Epithelial cell of prostate (primary cell): ENCODE data around the gene IMPACT.

Experiments
- DNase-seq: peaks from one replicate; pipeline ENCODE4 v3.0.0-alpha.2; 2011; ENCODE audit warnings: low read depth, low spot score
- H3K27ac ChIP-seq: fragments of 450-650 bp; 2 replicates; pipeline ENCODE4 v1.5.1; 2017; ENCODE audit warnings: mild to moderate bottlenecking

IMPACT gene

GRCh38 chr18:24426398-24427294 is at the start of gene IMPACT:
Gene IMPACT, plus strand, starts transcription at chr18:24426670. Its CDS starts 87 bp downstream, at chr18:24426757.
- peak; percentile 5 for DNase-seq
- H3K27ac ChIP-seq = peak within 1 kb of the TSS; percentile 72

DNA sequence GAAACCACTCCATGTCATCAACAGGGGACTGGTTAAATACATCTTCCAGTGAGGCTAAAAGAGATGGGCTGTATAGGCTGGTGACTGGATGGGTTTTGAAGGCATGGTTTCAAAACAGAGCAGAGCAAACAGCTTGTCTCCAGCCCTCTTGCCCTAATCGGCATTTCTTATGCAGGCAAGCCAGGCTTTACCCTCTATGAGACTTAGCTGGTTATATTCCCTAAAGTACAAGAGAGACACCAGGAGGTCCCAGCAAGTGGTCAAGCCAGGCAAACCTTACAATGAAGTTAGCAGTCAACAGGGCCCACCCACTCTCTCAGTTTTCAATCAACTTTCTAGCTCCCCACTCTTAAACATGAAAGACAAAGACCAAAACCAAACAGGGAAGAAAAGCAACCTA is 47.9 kb upstream of the IMPACT start:
- DNase-seq = no peak

GRCh38 chr18:24380163-24380747 is 46.2 kb upstream of the IMPACT start:
- H3K27ac ChIP-seq = no peak overlapping the region

More for the DNA sequence above, 47.9 kb upstream of the IMPACT start:
- no peak overlapping the region for H3K27ac ChIP-seq

GRCh38 chr18:24381126-24381525 is 45.3 kb upstream of the IMPACT start:
- DNase-seq = no peak
- no peak overlapping the region for H3K27ac ChIP-seq

More at GRCh38 chr18:24380163-24380747, 46.2 kb upstream of the IMPACT start:
- DNase-seq = no peak

GRCh38 chr18:24386681-24387080 is 39.8 kb upstream of the IMPACT start:
- H3K27ac ChIP-seq = no peak overlapping the region
- no peak for DNase-seq

DNA sequence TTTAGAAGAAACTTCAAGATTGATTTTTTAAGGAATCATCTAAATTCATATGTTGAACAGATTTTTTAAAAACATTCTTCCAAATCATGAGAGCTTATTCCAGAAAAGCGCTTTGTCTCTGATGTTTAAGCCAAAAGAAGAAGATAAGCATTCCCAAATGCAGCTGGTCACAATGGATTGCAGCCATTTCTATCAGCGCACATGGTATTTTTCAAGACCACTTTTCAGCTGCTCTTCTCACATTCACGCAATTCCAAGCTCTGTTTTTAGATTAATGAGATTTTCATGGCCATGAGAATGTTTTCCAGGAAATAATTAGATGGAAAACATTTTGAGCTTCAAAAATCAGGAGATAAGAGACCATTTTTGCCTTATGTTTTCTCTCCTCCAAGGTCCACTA is 37.5 kb upstream of the IMPACT start:
- no peak for DNase-seq
- H3K27ac ChIP-seq = no peak overlapping the region

- H3K27ac ChIP-seq = no peak overlapping the region
- DNase-seq = no peak
Observed at GRCh38 chr18:24395049-24395795, 31.2 kb upstream of the IMPACT start.

DNA sequence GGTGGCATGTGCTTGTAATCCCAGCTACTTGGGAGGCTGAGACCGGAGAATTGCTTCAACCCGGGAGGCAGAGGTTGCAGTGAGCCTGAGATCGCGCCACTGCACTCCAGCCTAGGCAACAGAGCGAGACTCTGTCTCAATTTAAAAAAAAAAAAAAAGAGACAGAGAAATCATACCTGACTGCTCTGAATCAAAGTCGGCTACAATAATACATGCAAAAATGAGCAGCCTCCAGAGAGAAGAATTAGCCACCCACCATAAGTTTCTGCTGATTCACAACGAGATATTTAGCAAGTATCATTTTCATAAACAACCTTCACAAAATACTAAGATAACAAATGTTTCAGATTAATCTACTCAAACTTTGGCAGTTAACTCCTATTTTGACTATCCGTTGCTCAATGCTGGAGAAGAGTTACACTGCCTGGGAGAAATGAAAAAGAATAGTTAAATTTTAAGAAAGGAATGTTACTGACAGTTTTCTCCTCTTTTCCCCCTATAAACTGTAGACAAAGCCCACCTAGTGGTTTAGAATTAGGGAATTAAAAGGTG is 30.3 kb upstream of the IMPACT start:
- no peak for DNase-seq

GRCh38 chr18:24397131-24397693 is 29.3 kb upstream of the IMPACT start:
- DNase-seq = no peak
- H3K27ac ChIP-seq = peak overlapping the region; percentile 37

More for the DNA sequence above, 30.3 kb upstream of the IMPACT start:
- H3K27ac ChIP-seq = no peak overlapping the region

- H3K27ac ChIP-seq = peak within 1 kb of the TSS; percentile 37
- DNase-seq = peak; percentile 50
Observed at GRCh38 chr18:24397694-24398368, 28.6 kb upstream of the IMPACT start, which contains the start of gene OSBPL1A. Gene OSBPL1A, minus strand, starts transcription at chr18:24397824. Its CDS starts 20,291 bp downstream, at chr18:24377533.

GRCh38 chr18:24398540-24398939 is 27.9 kb upstream of the IMPACT start:
- peak overlapping the region; percentile 37 for H3K27ac ChIP-seq
- no peak for DNase-seq

- no peak overlapping the region for H3K27ac ChIP-seq
- DNase-seq = no peak
Observed at GRCh38 chr18:24400587-24400986, 25.9 kb upstream of the IMPACT start.

GRCh38 chr18:24402209-24402785 is 24.2 kb upstream of the IMPACT start:
- no peak for DNase-seq
- H3K27ac ChIP-seq = no peak overlapping the region

- DNase-seq = no peak
- H3K27ac ChIP-seq = no peak overlapping the region
Observed at GRCh38 chr18:24403076-24403475, 23.4 kb upstream of the IMPACT start.

GRCh38 chr18:24404591-24404990 is 21.9 kb upstream of the IMPACT start:
- no peak overlapping the region for H3K27ac ChIP-seq
- no peak for DNase-seq

GRCh38 chr18:24408496-24408895 is 18.0 kb upstream of the IMPACT start:
- no peak overlapping the region for H3K27ac ChIP-seq
- DNase-seq = no peak

DNA sequence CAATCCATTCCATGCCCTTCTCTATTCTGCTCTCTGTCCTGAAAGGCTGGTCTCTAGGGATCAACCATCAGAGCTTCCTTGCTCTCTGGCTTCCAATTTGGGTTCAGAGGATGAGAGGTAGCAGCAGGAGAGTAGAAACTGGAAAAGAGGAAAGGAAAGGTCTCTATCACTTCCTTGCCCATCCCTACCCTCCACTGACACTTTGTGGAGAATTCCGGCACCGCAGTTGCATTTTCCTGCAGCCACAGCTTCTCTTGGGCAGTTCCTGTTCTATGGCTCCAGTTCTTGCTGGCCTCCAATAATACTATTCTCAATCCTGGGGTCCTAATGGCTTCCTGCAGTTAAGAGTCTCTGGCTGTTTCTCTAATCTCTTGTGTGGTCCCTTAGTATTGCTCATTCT is 13.3 kb upstream of the IMPACT start:
- DNase-seq = no peak
- H3K27ac ChIP-seq = no peak overlapping the region

DNA sequence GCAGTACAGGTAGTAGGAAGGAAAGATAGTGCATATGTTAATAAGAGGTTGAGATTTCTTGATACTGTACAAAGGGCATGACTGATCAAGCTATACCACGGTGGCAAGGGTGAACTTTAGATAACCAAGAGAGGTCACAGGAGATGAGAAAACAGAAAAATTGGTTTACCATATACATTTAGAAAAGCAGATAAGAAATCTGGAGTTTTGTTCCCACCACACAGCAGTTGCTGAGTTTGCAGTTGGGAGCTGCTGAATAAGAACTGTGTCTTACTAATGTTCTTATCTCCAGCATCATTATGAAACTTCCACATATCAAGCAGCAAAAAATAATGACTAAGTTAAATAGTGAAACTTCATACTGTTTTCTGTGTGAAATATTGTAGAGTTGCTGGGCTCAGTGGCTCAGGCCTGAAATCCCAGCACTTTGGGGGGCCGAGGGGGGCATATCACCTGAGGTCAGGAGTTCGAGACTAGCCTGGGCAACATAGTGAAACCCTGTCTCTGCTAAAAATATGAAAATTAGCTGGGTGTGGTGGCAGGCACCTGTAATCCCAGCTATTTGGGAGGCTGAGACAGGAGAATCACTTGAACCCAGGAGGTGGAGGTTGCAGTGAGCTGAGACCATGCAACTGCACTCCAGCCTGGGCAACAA is 12.0 kb upstream of the IMPACT start:
- no peak for DNase-seq
- H3K27ac ChIP-seq = no peak overlapping the region

- H3K27ac ChIP-seq = no peak overlapping the region
- DNase-seq = no peak
Observed at GRCh38 chr18:24417480-24417879, 9.0 kb upstream of the IMPACT start.
